OCI-LY7 (cell line): Measurements from ENCODE around the gene YAE1. TPM values are rescaled to one million over a fixed set of nuclear protein-coding genes. Genes with fewer than 3 reads are reported as not detected.

Experiments used
- BruUV-seq: library from RNA; stranded (reverse); fragments of 400-500 nt; replicated peaks from 2 replicates; lab custom pipeline; 2021; lab: Mats Ljungman, UMichigan
- CTCF ChIA-PET: fragments of 300-600 bp; sonication (Branson Sonifier 250); formaldehyde crosslinking; loops from one replicate; lab custom pipeline; 2022; ENCODE audit warnings: antibody characterized with exemption; ENCODE audit not compliant: unreplicated experiment; lab: Charles Lee
- POLR2A ChIA-PET: fragments of 300-600 bp; sonication (Branson Sonifier 250); formaldehyde crosslinking; loops from one replicate; lab custom pipeline; 2022; ENCODE audit warnings: antibody characterized with exemption; lab: Charles Lee
- DNase-seq: peaks from one replicate; pipeline ENCODE4 v3.0.0-alpha.2; 2015; ENCODE audit warnings: low spot score
- H2AFZ ChIP-seq: fragments of 200-600 bp; sonication (generic), shearing (Covaris generic); 2 replicates; pipeline ENCODE4 v1.6.1; 2014; ENCODE audit warnings: mild to moderate bottlenecking, antibody characterized with exemption, low read length, moderate library complexity
- H3K27ac ChIP-seq: fragments of 200-600 bp; sonication (generic); 2 replicates; pipeline ENCODE4 v1.5.1; 2014; ENCODE audit warnings: mixed run types, low read depth, mild to moderate bottlenecking, moderate library complexity, low read length, inconsistent platforms; ENCODE audit not compliant: poor library complexity, severe bottlenecking
- H3K36me3 ChIP-seq: fragments of 200-600 bp; sonication (generic); 2 replicates; pipeline ENCODE4 v1.6.1; 2014; ENCODE audit warnings: mild to moderate bottlenecking, antibody characterized with exemption, low read length, moderate library complexity, mixed read lengths; ENCODE audit not compliant: insufficient read depth
- H3K4me1 ChIP-seq: fragments of 200-600 bp; sonication (generic); 2 replicates; pipeline ENCODE4 v1.5.1; 2014; ENCODE audit warnings: mild to moderate bottlenecking, low read length; ENCODE audit not compliant: insufficient read depth, poor library complexity, severe bottlenecking
- H3K4me2 ChIP-seq: fragments of 200-600 bp; sonication (generic); 2 replicates; pipeline ENCODE4 v1.6.1; 2014; ENCODE audit warnings: mild to moderate bottlenecking, low read length
- H3K4me3 ChIP-seq: fragments of 200-600 bp; sonication (generic); 2 replicates; pipeline ENCODE4 v1.5.1; 2014; ENCODE audit warnings: mild to moderate bottlenecking, low read depth, low read length; ENCODE audit not compliant: poor library complexity, severe bottlenecking
- H3K79me2 ChIP-seq: fragments of 200-600 bp; sonication (generic); 2 replicates; pipeline ENCODE4 v1.6.1; 2016; ENCODE audit warnings: low read depth, mild to moderate bottlenecking, low read length, moderate library complexity, mixed read lengths; ENCODE audit not compliant: insufficient read depth
- H3K9me2 ChIP-seq: fragments of 200-600 bp; sonication (generic); 2 replicates; pipeline ENCODE4 v1.6.1; 2016; ENCODE audit warnings: mild to moderate bottlenecking, low read length, mixed read lengths; ENCODE audit not compliant: insufficient read depth
- H3K9me3 ChIP-seq: fragments of 200-600 bp; sonication (generic); 2 replicates; pipeline ENCODE4 v1.6.1; 2014; ENCODE audit warnings: mild to moderate bottlenecking, mixed run types, low read length, mixed read lengths
- H4K20me1 ChIP-seq: fragments of 200-600 bp; sonication (generic); 2 replicates; pipeline ENCODE4 v1.6.1; 2014; ENCODE audit warnings: mild to moderate bottlenecking, antibody characterized with exemption, low read length, moderate library complexity, mixed read lengths; ENCODE audit not compliant: insufficient read depth
- CTCF ChIP-seq: fragments of 200-600 bp; sonication (generic); conservative IDR thresholded peaks from 2 replicates; pipeline ENCODE4 v1.5.1; 2014; ENCODE audit warnings: mild to moderate bottlenecking, antibody characterized with exemption, low read length, moderate library complexity, mixed read lengths
- EZH2phosphoT487 ChIP-seq: fragments of 200-600 bp; sonication (generic); IDR thresholded peaks from 2 replicates; pipeline ENCODE4 v1.6.1; 2018; ENCODE audit warnings: low read depth, borderline replicate concordance, mild to moderate bottlenecking, mixed run types, antibody characterized with exemption, low read length, moderate library complexity, mixed read lengths
- intact Hi-C: fragments of 100-400 bp; cut with micrococcal nuclease; formaldehyde crosslinking; loops from one replicate; pipeline ENCODE4 v1.10.0; 2022; ENCODE audit not compliant: unreplicated experiment
- total RNA-seq, 2 experiments: library from RNA; depleted of rRNA in 1 of 2; stranded (reverse); fragments of >200 nt in 1 of 2; shearing (Covaris generic) in 1 of 2; gene quantifications; 2 replicates each; pipeline ENCODE4 v1.2.3, GENCODE V29; 2014 to 2022

Gene YAE1
- total RNA-seq, 2 experiments from 2014 or later = 17.3 to 37.5 TPM

- Histone ChIP-seq H2AFZ (no peak overlapping the region), H3K36me3 (no peaks in the 10 kb centered on the region), H3K4me2 (no peak overlapping the region), H3K79me2 (no peaks in the 10 kb centered on the region; the same call in 1 of the 2 replicates), H3K4me3 (no peak overlapping the region), H3K27ac (no peak overlapping the region), H3K9me3 (no peaks in the 10 kb centered on the region), H3K4me1 (peaks cover 14% of the 10 kb centered on the region), H4K20me1 (no peaks in the 10 kb centered on the region), H3K9me2 (no peaks in the 10 kb centered on the region)
- ChIA-PET CTCF (no interaction called here), POLR2A (no interaction called here)
- BruUV-seq = no TSS peak
- DNase-seq = no peak
- intact Hi-C loops = no loop called here
- no peak for TF ChIP-seq CTCF
These were observed 52.7 kb downstream of the YAE1 start for GRCh38 chr7:39618868-39619267.

GRCh38 chr7:39620486-39620885 is 54.3 kb downstream of the YAE1 start:
- Histone ChIP-seq H3K79me2 (peaks cover 15% of the 10 kb centered on the region), H3K4me2 (no peak overlapping the region), H3K4me3 (no peak overlapping the region), H3K27ac (no peak overlapping the region), H2AFZ (no peak overlapping the region), H3K36me3 (no peaks in the 10 kb centered on the region), H3K9me3 (no peaks in the 10 kb centered on the region), H3K4me1 (peaks cover 24% of the 10 kb centered on the region), H4K20me1 (peaks cover 13% of the 10 kb centered on the region), H3K9me2 (no peaks in the 10 kb centered on the region)
- no peak for DNase-seq
- no TSS peak for BruUV-seq
- CTCF ChIA-PET = interaction anchor here (0.7 to 1.1 kb wide), 2 partner anchors 40 to 113 kb away, joined by 3 read pairs; no protein-coding TSS in a partner anchor
- no peak for TF ChIP-seq CTCF
- intact Hi-C loops = loop anchor here (5.0 kb wide), 2 partner anchors 127 to 512 kb away; partner anchors contain the start of gene MPLKIP
- POLR2A ChIA-PET = interaction anchor here (0.6 to 0.7 kb wide), 2 partner anchors 15 to 54 kb away, joined by 3 read pairs; partner anchors contain the start of gene YAE1

GRCh38 chr7:39621261-39621660 is 55.1 kb downstream of the YAE1 start:
- intact Hi-C loops = loop anchor here (5.0 kb wide), 2 partner anchors 126 to 511 kb away; partner anchors contain the start of gene MPLKIP
- BruUV-seq = no TSS peak
- H3K4me2 ChIP-seq = no peak overlapping the region
- H3K79me2 ChIP-seq = peaks cover 23% of the 10 kb centered on the region
- H3K27ac ChIP-seq = no peak overlapping the region
- TF ChIP-seq EZH2phosphoT487 (no peak), CTCF (no peak)
- no peak overlapping the region for H3K4me3 ChIP-seq
- H3K9me2 ChIP-seq = no peaks in the 10 kb centered on the region
- no peak for DNase-seq
- H3K4me1 ChIP-seq = peaks cover 27% of the 10 kb centered on the region
- CTCF ChIA-PET = interaction anchor here (0.7 to 1.1 kb wide), 2 partner anchors 40 to 112 kb away, joined by 3 read pairs; no protein-coding TSS in a partner anchor
- H3K9me3 ChIP-seq = no peaks in the 10 kb centered on the region
- POLR2A ChIA-PET = interaction anchor here (0.6 to 0.9 kb wide), 3 partner anchors 55 to 504 kb away, joined by 3 read pairs; partner anchors contain the start of gene YAE1
- H3K36me3 ChIP-seq = no peaks in the 10 kb centered on the region
- H4K20me1 ChIP-seq = peaks cover 18% of the 10 kb centered on the region
- H2AFZ ChIP-seq = no peak overlapping the region
